ENCODE data around the gene MAMDC2.
"Not testable (repeated sequence)": the region's sequence is repeated elsewhere in the genome, so short reads cannot be mapped to it uniquely, and the experiment has no call there.

The MAMDC2 gene

GRCh38 chr9:70137577-70137976, 93.9 kb downstream of the MAMDC2 start:
- DNase-seq: no peak

- DNase-seq: no peak
These were observed 98.5 kb downstream of the MAMDC2 start for GRCh38 chr9:70142101-70142500.

GRCh38 chr9:70143394-70144130, 99.9 kb downstream of the MAMDC2 start:
- no peak for DNase-seq

- DNase-seq: no peak
These were observed 100.5 kb downstream of the MAMDC2 start for GRCh38 chr9:70144131-70144503.

GRCh38 chr9:70145981-70146380, 102.3 kb downstream of the MAMDC2 start:
- DNase-seq: no peak

- DNase-seq: no peak
These were observed 103.5 kb downstream of the MAMDC2 start for GRCh38 chr9:70147196-70147595.

GRCh38 chr9:70147651-70148050, 104.0 kb downstream of the MAMDC2 start:
- no peak for DNase-seq

GRCh38 chr9:70152350-70152749, 108.7 kb downstream of the MAMDC2 start:
- DNase-seq: no peak

- DNase-seq: no peak
These were observed 113.1 kb downstream of the MAMDC2 start for GRCh38 chr9:70156729-70157128.

GRCh38 chr9:70159630-70160029, 116.0 kb downstream of the MAMDC2 start:
- DNase-seq: no peak

- DNase-seq: no peak
These were observed 117.3 kb downstream of the MAMDC2 start for GRCh38 chr9:70160686-70161600.

GRCh38 chr9:70165006-70165602, 121.5 kb downstream of the MAMDC2 start:
- DNase-seq: no peak

GRCh38 chr9:70168521-70168920, 124.9 kb downstream of the MAMDC2 start:
- no peak for DNase-seq

- no peak for DNase-seq
These were observed 125.6 kb downstream of the MAMDC2 start for GRCh38 chr9:70169222-70169621.

GRCh38 chr9:70170151-70170790, 126.6 kb downstream of the MAMDC2 start:
- DNase-seq: no peak

GRCh38 chr9:70172532-70172931, 128.9 kb downstream of the MAMDC2 start:
- no peak for DNase-seq

- no peak for DNase-seq
These were observed 133.5 kb downstream of the MAMDC2 start for GRCh38 chr9:70177121-70177520.

- DNase-seq: no peak
These were observed 149.1 kb downstream of the MAMDC2 start for GRCh38 chr9:70192707-70193106.

- DNase-seq: no peak
These were observed 151.8 kb downstream of the MAMDC2 start for GRCh38 chr9:70195456-70195855.

GRCh38 chr9:70197216-70198044, 153.8 kb downstream of the MAMDC2 start:
- DNase-seq: no peak

GRCh38 chr9:70204743-70205142, 161.1 kb downstream of the MAMDC2 start:
- DNase-seq: not testable (repeated sequence)

GRCh38 chr9:70205366-70206020, 161.8 kb downstream of the MAMDC2 start:
- no peak for DNase-seq

Measured in right forelimb (tissue), 1 donor.